HL-60 (cell line): Measurements from ENCODE around the gene SLC26A8.

ENCODE experiments used
- TF ChIP-seq, protein P1 (sequence below): IDR thresholded peaks from 2 replicates; pipeline ENCODE4 v1.6.1; 2012; ENCODE audit warnings: low read depth; ENCODE audit not compliant: insufficient replicate concordance
- TF ChIP-seq, protein P2 (sequence below): IDR thresholded peaks from one replicate; pipeline ENCODE4 v1.5.1; 2011; ENCODE audit warnings: low read length, control low read depth, inconsistent platforms; ENCODE audit not compliant: insufficient read depth

DNA sequence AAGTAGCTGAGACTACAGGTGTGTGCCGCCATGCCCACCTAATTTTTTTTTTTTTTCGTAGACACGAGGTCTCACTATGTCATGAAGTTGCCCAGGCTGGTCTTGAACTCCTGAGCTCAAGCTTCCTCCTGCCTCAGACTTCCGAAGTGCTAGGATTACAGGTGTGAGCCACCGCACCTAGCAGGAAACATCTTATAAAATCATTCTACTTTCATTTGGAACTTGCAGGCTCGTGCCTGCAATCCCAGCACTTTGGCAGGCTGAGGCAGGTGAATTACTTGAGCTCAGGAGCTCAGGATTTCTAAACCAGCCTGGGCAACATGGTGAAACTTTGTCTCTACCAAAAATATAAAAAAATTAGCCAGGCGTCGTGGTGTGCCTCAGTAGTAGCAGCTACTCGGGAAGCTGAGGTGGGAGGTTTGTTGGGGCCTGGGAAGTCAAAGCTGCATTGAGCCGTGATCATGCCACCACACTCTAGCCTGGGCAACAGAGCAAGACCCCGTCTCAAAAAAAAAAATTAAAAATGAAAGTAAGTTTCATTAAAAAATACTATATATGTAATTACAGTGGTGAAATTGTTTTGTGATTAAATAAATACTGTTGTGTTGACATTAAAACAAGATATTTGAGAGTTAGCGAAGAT, 18.3 kb upstream of the SLC26A8 start:
- TF ChIP-seq, protein P1, sequence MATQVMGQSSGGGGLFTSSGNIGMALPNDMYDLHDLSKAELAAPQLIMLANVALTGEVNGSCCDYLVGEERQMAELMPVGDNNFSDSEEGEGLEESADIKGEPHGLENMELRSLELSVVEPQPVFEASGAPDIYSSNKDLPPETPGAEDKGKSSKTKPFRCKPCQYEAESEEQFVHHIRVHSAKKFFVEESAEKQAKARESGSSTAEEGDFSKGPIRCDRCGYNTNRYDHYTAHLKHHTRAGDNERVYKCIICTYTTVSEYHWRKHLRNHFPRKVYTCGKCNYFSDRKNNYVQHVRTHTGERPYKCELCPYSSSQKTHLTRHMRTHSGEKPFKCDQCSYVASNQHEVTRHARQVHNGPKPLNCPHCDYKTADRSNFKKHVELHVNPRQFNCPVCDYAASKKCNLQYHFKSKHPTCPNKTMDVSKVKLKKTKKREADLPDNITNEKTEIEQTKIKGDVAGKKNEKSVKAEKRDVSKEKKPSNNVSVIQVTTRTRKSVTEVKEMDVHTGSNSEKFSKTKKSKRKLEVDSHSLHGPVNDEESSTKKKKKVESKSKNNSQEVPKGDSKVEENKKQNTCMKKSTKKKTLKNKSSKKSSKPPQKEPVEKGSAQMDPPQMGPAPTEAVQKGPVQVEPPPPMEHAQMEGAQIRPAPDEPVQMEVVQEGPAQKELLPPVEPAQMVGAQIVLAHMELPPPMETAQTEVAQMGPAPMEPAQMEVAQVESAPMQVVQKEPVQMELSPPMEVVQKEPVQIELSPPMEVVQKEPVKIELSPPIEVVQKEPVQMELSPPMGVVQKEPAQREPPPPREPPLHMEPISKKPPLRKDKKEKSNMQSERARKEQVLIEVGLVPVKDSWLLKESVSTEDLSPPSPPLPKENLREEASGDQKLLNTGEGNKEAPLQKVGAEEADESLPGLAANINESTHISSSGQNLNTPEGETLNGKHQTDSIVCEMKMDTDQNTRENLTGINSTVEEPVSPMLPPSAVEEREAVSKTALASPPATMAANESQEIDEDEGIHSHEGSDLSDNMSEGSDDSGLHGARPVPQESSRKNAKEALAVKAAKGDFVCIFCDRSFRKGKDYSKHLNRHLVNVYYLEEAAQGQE: no peak
- TF ChIP-seq, protein P2, sequence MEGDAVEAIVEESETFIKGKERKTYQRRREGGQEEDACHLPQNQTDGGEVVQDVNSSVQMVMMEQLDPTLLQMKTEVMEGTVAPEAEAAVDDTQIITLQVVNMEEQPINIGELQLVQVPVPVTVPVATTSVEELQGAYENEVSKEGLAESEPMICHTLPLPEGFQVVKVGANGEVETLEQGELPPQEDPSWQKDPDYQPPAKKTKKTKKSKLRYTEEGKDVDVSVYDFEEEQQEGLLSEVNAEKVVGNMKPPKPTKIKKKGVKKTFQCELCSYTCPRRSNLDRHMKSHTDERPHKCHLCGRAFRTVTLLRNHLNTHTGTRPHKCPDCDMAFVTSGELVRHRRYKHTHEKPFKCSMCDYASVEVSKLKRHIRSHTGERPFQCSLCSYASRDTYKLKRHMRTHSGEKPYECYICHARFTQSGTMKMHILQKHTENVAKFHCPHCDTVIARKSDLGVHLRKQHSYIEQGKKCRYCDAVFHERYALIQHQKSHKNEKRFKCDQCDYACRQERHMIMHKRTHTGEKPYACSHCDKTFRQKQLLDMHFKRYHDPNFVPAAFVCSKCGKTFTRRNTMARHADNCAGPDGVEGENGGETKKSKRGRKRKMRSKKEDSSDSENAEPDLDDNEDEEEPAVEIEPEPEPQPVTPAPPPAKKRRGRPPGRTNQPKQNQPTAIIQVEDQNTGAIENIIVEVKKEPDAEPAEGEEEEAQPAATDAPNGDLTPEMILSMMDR: no peak
